A549 (cell line): ENCODE data around the gene SRGAP1. TPM values are rescaled to one million over a fixed set of nuclear protein-coding genes. Genes with fewer than 3 reads are reported as not detected.

Source experiments
- ATAC-seq, 2 experiments: fragments of 200-7000 bp in 1 of 2; fragments of >200 bp in 1 of 2; cut with Nextera tagmentation in 1 of 2; cut with Tn5 transposase in 1 of 2; 3 replicates each; pipeline versions ENCODE4 v1.8.0 to v1.9.1; 2018 to 2020; ENCODE audit warnings: mild to moderate bottlenecking in 1 of 2, moderate library complexity in 1 of 2
- CTCF ChIA-PET: fragments of 300-600 bp; sonication (Branson Sonifier 250); formaldehyde crosslinking; extraction: SDS; loops from one replicate; lab custom pipeline; 2021; ENCODE audit warnings: antibody characterized with exemption, inconsistent platforms; lab: Yijun Ruan, JAX
- POLR2A ChIA-PET: fragments of 350-600 bp; formaldehyde crosslinking; extraction: SDS; loops from one replicate; lab custom pipeline; 2021; ENCODE audit warnings: antibody characterized with exemption, inconsistent platforms; lab: Yijun Ruan, JAX
- DNase-seq, 2 experiments: peaks; one replicate each; pipeline versions ENCODE4 v3.0.0 to v3.0.0-alpha.2; 2011 to 2016; ENCODE audit warnings: low read depth in 1 of 2, low spot score in 1 of 2
- FAIRE-seq: peaks from 2 replicates; lab custom pipeline; 2011; peaks lifted over from hg19 to GRCh38; lab: Jason Lieb, UNC
- H3K27ac ChIP-seq, 2 experiments: fragments of >200 bp; sonication (Bioruptor Twin); formaldehyde crosslinking; 3 replicates each; pipeline ENCODE4 v1.5.1; 2016 to 2017
- H3K4me1 ChIP-seq: fragments of >200 bp; sonication (Bioruptor Twin); formaldehyde crosslinking; 3 replicates; pipeline ENCODE4 v1.6.1; 2016
- H3K4me2 ChIP-seq: fragments of >200 bp; sonication (Bioruptor Twin); formaldehyde crosslinking; 3 replicates; pipeline ENCODE4 v1.6.1; 2016
- H3K4me3 ChIP-seq: fragments of >200 bp; sonication (Bioruptor Twin); formaldehyde crosslinking; 3 replicates; pipeline ENCODE4 v1.5.1; 2016
- H3K9me3 ChIP-seq: fragments of >200 bp; sonication (Bioruptor Twin); formaldehyde crosslinking; 3 replicates; pipeline ENCODE4 v1.6.1; 2016
- CEBPB ChIP-seq, 2 experiments: fragments of >200 bp in 1 of 2; sonication (Bioruptor Twin) in 1 of 2; formaldehyde crosslinking in 1 of 2; IDR thresholded peaks; 2 replicates each; pipeline ENCODE4 v1.6.1; 2012 to 2016
- CHD2 ChIP-seq: fragments of 150-350 bp; IDR thresholded peaks from 2 replicates; pipeline ENCODE4 v1.6.1; 2014; ENCODE audit warnings: low read length; ENCODE audit not compliant: partially characterized antibody
- CHD4 ChIP-seq: fragments of 200-600 bp; sonication (generic); IDR thresholded peaks from 2 replicates; pipeline ENCODE4 v1.6.1; 2016; ENCODE audit warnings: antibody characterized with exemption, mild to moderate bottlenecking, borderline replicate concordance
- CTCF ChIP-seq: fragments of >200 bp; sonication (Bioruptor Twin); formaldehyde crosslinking; IDR thresholded peaks from 3 replicates; pipeline ENCODE4 v1.5.1; 2016
- HES2 ChIP-seq: fragments of >200 bp; sonication (Bioruptor Twin); formaldehyde crosslinking; IDR thresholded peaks from 2 replicates; pipeline ENCODE4 v1.6.1; 2016
- HOXA7 ChIP-seq: fragments of 250-450 bp; sonication (Bioruptor Pico); IDR thresholded peaks from 2 replicates; pipeline ENCODE4 v1.5.0; 2020; ENCODE audit warnings: mild to moderate bottlenecking, moderate library complexity
- HOXB13 ChIP-seq: fragments of 250-450 bp; sonication (Bioruptor Pico); IDR thresholded peaks from 2 replicates; pipeline ENCODE4 v1.5.0; 2020; ENCODE audit warnings: low read depth, mild to moderate bottlenecking, moderate library complexity
- HOXB5 ChIP-seq: fragments of 250-450 bp; sonication (Bioruptor Pico); IDR thresholded peaks from 2 replicates; pipeline ENCODE4 v1.5.0; 2020; ENCODE audit warnings: mild to moderate bottlenecking, moderate library complexity
- KDM1A ChIP-seq: fragments of 200-600 bp; sonication (generic); IDR thresholded peaks from 2 replicates; pipeline ENCODE4 v1.6.1; 2016; ENCODE audit warnings: low read depth, mild to moderate bottlenecking
- MAFK ChIP-seq: fragments of 450-650 bp; IDR thresholded peaks from 2 replicates; pipeline ENCODE4 v1.6.1; 2014; ENCODE audit not compliant: partially characterized antibody
- MYC ChIP-seq: IDR thresholded peaks from 2 replicates; pipeline ENCODE4 v1.6.1; 2012; ENCODE audit warnings: mild to moderate bottlenecking, inconsistent platforms, low read length, improper control_type of control experiment, borderline replicate concordance
- NR3C1 ChIP-seq: fragments of >200 bp; sonication (Bioruptor Twin); formaldehyde crosslinking; IDR thresholded peaks from 3 replicates; pipeline ENCODE4 v1.6.1; 2017
- POLR2A ChIP-seq: IDR thresholded peaks from 2 replicates; pipeline ENCODE4 v1.6.1; 2012; ENCODE audit warnings: mild to moderate bottlenecking, low read length
- RAD21 ChIP-seq, 2 experiments: fragments of >200 bp in 1 of 2; sonication (Bioruptor Twin) in 1 of 2; formaldehyde crosslinking in 1 of 2; IDR thresholded peaks in 1 of 2; conservative IDR thresholded peaks in 1 of 2; 2 replicates in 1 of 2; 3 replicates in 1 of 2; pipeline ENCODE4 v1.6.1; 2012 to 2018; ENCODE audit warnings: inconsistent platforms in 1 of 2
- RNF2 ChIP-seq: fragments of 200-600 bp; sonication (generic); IDR thresholded peaks from 2 replicates; pipeline ENCODE4 v1.6.1; 2016; ENCODE audit warnings: low read depth, mild to moderate bottlenecking, antibody characterized with exemption, moderate library complexity, borderline replicate concordance
- SMC3 ChIP-seq: fragments of >200 bp; sonication (Bioruptor Twin); formaldehyde crosslinking; IDR thresholded peaks from 3 replicates; pipeline ENCODE4 v1.6.1; 2018; ENCODE audit warnings: inconsistent platforms
- TFCP2L1 ChIP-seq: fragments of 250-450 bp; sonication (Bioruptor Pico); IDR thresholded peaks from 2 replicates; pipeline ENCODE4 v1.5.0; 2021; ENCODE audit warnings: mild to moderate bottlenecking
- TP53 ChIP-seq: fragments of 250-450 bp; sonication (Bioruptor Pico); IDR thresholded peaks from 2 replicates; pipeline ENCODE4 v1.5.0; 2021; ENCODE audit warnings: mild to moderate bottlenecking, moderate library complexity
- ZC3H11A ChIP-seq: fragments of 450-650 bp; IDR thresholded peaks from 2 replicates; pipeline ENCODE4 v1.6.1; 2014; ENCODE audit warnings: antibody characterized with exemption, mild to moderate bottlenecking
- ZFP36 ChIP-seq: fragments of 450-650 bp; IDR thresholded peaks from 2 replicates; pipeline ENCODE4 v1.6.1; 2014; ENCODE audit warnings: borderline replicate concordance; ENCODE audit not compliant: partially characterized antibody
- WGBS: methylation state at CpG from one replicate; pipeline ENCODE4 v1.1.6; 2017; ENCODE audit errors: missing lambda C conversion rate; 5-methylcytosine and 5-hydroxymethylcytosine counted together
- polyA plus RNA-seq, 4 experiments: library from polyadenylated mRNA; depleted of rRNA in 3 of 4; stranded (reverse); fragments of >200 nt; fragmentation: RNase III in 1 of 4; extraction: RNeasy Plus Mini Kit Qiagen cat#74134 plus additional on column Dnase treatment in 1 of 4; gene quantifications; 2 replicates in 3 of 4; 3 replicates in 1 of 4; pipeline ENCODE4 v1.2.3, GENCODE V29; 2011 to 2017

Gene SRGAP1
- polyA plus RNA-seq, 2 of the 4 experiments (the other 2 are of a cell fraction) = 7.9 to 22.9 TPM

- TF ChIP-seq TFCP2L1 (CRISPR knock-in tag) = no peak
- no peak for TF ChIP-seq MAFK
- TF ChIP-seq, all 56 proteins: peak for 0
Measured at GRCh38 chr12:63996556-63996955, 152.1 kb downstream of the SRGAP1 start (continued).

- POLR2A ChIA-PET = no interaction called here
- no peak for ATAC-seq
- Histone ChIP-seq H3K27ac (no peak overlapping the region), H3K4me1 (peaks cover 30% of the 10 kb centered on the region), H3K4me2 (no peak overlapping the region), H3K9me3 (no peaks in the 10 kb centered on the region), H3K4me3 (no peak overlapping the region)
- FAIRE-seq = peak; percentile 61
- DNase-seq = no peak
- 92% methylated on average over 1 of the region's 1 CpG for WGBS
- CTCF ChIA-PET = no interaction called here
- no peak for TF ChIP-seq HOXA7
Measured at GRCh38 chr12:63997198-63997597, 152.7 kb downstream of the SRGAP1 start.

- Histone ChIP-seq H3K4me1 (peaks cover 26% of the 10 kb centered on the region), H3K4me3 (no peak overlapping the region), H3K27ac (no peak overlapping the region), H3K4me2 (no peak overlapping the region), H3K9me3 (no peaks in the 10 kb centered on the region; the same call in 2 of the 3 replicates)
- POLR2A ChIA-PET = no interaction called here
- no peak for FAIRE-seq
- CTCF ChIA-PET = interaction anchor here (1.5 kb wide), 1 partner anchor 34 kb away, joined by 5 read pairs; no protein-coding TSS in a partner anchor
- no peak for ATAC-seq
- no peak for TF ChIP-seq HES2
- no peak for TF ChIP-seq CTCF
- TF ChIP-seq KDM1A = no peak
- TF ChIP-seq HOXB5 (CRISPR knock-in tag) = no peak
- TF ChIP-seq POLR2A = no peak
- DNase-seq = no peak
Measured at GRCh38 chr12:63998584-63998983, 154.1 kb downstream of the SRGAP1 start.

- Histone ChIP-seq H3K27ac (no peak overlapping the region), H3K4me1 (peaks cover 21% of the 10 kb centered on the region), H3K4me3 (no peak overlapping the region)
- POLR2A ChIA-PET = no interaction called here
- CTCF ChIA-PET = no interaction called here
- no peak for DNase-seq
- FAIRE-seq = no peak
- WGBS = 93% methylated on average over 3 of the region's 3 CpGs
- ATAC-seq = no peak
- no peak for TF ChIP-seq HOXB13 (CRISPR knock-in tag)
- TF ChIP-seq CHD4 = no peak
- TF ChIP-seq ZFP36 = no peak
- TF ChIP-seq CHD2 = no peak
- TF ChIP-seq MAFK = no peak
- no peak for TF ChIP-seq NR3C1
- TF ChIP-seq RNF2 = no peak
- no peak for TF ChIP-seq SMC3
- TF ChIP-seq CEBPB (IDR thresholded peaks at IDR 0.05) = no peak
- TF ChIP-seq MYC = no peak
- TF ChIP-seq ZC3H11A = no peak
- TF ChIP-seq TP53 (CRISPR knock-in tag) = no peak
- no peak for TF ChIP-seq RAD21 (conservative IDR thresholded peaks at IDR 0.05 in 1 of 2, IDR thresholded peaks at IDR 0.05 in 1 of 2)
- TF ChIP-seq, all 56 proteins: peak for 0
- no peaks in the 10 kb centered on the region; the same call in 2 of the 3 replicates for H3K9me3 ChIP-seq
- no peak overlapping the region for H3K4me2 ChIP-seq
Measured at GRCh38 chr12:63999853-64000252, 155.4 kb downstream of the SRGAP1 start.
